ENCODE data around the gene MYO1D.

DNA sequence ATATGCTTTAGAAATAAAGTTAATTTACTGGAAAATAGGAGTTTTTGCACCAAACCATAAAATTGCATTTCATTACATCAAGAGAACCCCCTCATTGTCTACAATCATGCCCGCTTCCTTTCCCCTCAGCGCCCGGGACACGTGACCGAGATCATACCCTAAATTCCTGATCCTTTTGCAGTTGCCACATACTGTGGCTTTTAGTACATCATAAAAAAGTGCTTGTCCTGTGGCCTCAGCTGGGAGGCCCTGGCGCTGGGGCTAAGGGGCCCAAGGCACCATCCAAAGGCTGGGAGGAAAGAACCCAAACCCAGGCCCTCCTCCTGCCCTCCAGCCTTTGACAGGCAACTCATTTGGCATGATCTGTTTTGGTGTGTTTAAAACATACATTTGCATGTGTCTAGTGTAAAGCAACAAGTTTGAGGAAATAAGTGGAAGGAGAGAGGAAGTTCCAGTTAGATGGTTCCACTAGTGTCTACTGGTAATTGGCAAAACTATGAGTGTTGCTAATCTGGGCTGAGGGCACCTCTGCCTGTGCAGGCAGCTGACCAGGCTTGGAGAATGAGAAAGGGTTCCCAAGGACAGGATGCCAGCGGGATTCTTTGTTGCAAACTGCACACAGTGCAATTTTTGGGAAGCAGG, 384.2 kb downstream of the MYO1D start:
- TF ChIP-seq, protein P1, sequence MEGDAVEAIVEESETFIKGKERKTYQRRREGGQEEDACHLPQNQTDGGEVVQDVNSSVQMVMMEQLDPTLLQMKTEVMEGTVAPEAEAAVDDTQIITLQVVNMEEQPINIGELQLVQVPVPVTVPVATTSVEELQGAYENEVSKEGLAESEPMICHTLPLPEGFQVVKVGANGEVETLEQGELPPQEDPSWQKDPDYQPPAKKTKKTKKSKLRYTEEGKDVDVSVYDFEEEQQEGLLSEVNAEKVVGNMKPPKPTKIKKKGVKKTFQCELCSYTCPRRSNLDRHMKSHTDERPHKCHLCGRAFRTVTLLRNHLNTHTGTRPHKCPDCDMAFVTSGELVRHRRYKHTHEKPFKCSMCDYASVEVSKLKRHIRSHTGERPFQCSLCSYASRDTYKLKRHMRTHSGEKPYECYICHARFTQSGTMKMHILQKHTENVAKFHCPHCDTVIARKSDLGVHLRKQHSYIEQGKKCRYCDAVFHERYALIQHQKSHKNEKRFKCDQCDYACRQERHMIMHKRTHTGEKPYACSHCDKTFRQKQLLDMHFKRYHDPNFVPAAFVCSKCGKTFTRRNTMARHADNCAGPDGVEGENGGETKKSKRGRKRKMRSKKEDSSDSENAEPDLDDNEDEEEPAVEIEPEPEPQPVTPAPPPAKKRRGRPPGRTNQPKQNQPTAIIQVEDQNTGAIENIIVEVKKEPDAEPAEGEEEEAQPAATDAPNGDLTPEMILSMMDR (IDR thresholded peaks at IDR 0.05; ENCODE audit: low read depth, low read length), result no peak
- TF ChIP-seq EZH2phosphoT487 (IDR thresholded peaks at IDR 0.05; ENCODE audit: low read depth), result no peak

Measured in OCI-LY3 (cell line).